CD4-positive, alpha-beta memory T cell (primary cell): Measurements from ENCODE around the gene STXBP1. TPM values are rescaled to one million over a fixed set of nuclear protein-coding genes. Genes with fewer than 3 reads are reported as not detected.

Experiments used
- CTCF ChIA-PET: fragments of 350-600 bp; sonication (Branson Sonifier 250); formaldehyde crosslinking; loops from one replicate; lab custom pipeline; 2021; ENCODE audit warnings: inconsistent platforms; ENCODE audit not compliant: partially characterized antibody; lab: Charles Lee
- POLR2A ChIA-PET: fragments of 350-600 bp; sonication (Branson Sonifier 250); formaldehyde crosslinking; loops from one replicate; lab custom pipeline; 2021; ENCODE audit not compliant: partially characterized antibody; lab: Charles Lee
- DNase-seq, 5 donors: peaks; one replicate each; pipeline versions ENCODE4 v3.0.0 to v3.0.0-alpha.2; 2020 to 2022; ENCODE audit warnings: mixed read lengths in 1 of 5
- H3K27ac ChIP-seq: one replicate; pipeline ENCODE4 v1.7.0; 2013; ENCODE audit warnings: low read depth, low read length
- H3K27me3 ChIP-seq: 2 replicates; pipeline ENCODE4 v1.7.0; 2013; ENCODE audit warnings: mild to moderate bottlenecking, low read length, moderate library complexity; ENCODE audit not compliant: insufficient read depth
- H3K36me3 ChIP-seq: 2 replicates; pipeline ENCODE4 v1.7.0; 2013; ENCODE audit warnings: mild to moderate bottlenecking, low read length, moderate library complexity; ENCODE audit not compliant: insufficient read depth
- H3K4me1 ChIP-seq: 2 replicates; pipeline ENCODE4 v1.7.0; 2013; ENCODE audit warnings: mild to moderate bottlenecking, low read length, moderate library complexity; ENCODE audit not compliant: insufficient read depth
- H3K4me3 ChIP-seq, 2 donors: one replicate each; pipeline ENCODE4 v1.7.0; 2013; ENCODE audit warnings: low read length in 2 of 2, mild to moderate bottlenecking in 1 of 2
- H3K9me3 ChIP-seq, 2 donors: one replicate each; pipeline ENCODE4 v1.7.0; 2013; ENCODE audit warnings: low read length in 2 of 2, control low read depth in 1 of 2; ENCODE audit not compliant: control insufficient read depth in 1 of 2
- H3K27ac Mint-ChIP-seq, 7 donors: one replicate each; pipeline ENCODE4 v1.8.0; 2020 to 2021; ENCODE audit warnings: mixed read lengths in 7 of 7, mild to moderate bottlenecking in 6 of 7, inconsistent platforms in 3 of 7, moderate library complexity in 3 of 7
- H3K27me3 Mint-ChIP-seq, 2 donors: one replicate each; pipeline ENCODE4 v1.8.0; 2020 to 2021; ENCODE audit warnings: mixed read lengths in 2 of 2
- H3K36me3 Mint-ChIP-seq, 2 donors: one replicate each; pipeline ENCODE4 v1.8.0; 2020 to 2021; ENCODE audit warnings: mixed read lengths in 2 of 2, inconsistent platforms in 1 of 2, mild to moderate bottlenecking in 1 of 2
- H3K4me1 Mint-ChIP-seq, 4 donors: one replicate each; pipeline ENCODE4 v1.8.0; 2020 to 2021; ENCODE audit warnings: mixed read lengths in 4 of 4, mild to moderate bottlenecking in 1 of 4
- H3K4me3 Mint-ChIP-seq, 8 donors: one replicate each; pipeline ENCODE4 v1.8.0; 2020 to 2021; ENCODE audit warnings: mixed read lengths in 8 of 8, mild to moderate bottlenecking in 7 of 8, moderate library complexity in 6 of 8, inconsistent platforms in 3 of 8
- H3K9me3 Mint-ChIP-seq, 8 donors: one replicate each; pipeline ENCODE4 v1.8.0; 2020 to 2021; ENCODE audit warnings: mixed read lengths in 8 of 8, mild to moderate bottlenecking in 5 of 8, inconsistent platforms in 3 of 8, moderate library complexity in 1 of 8
- intact Hi-C: fragments of 100-400 bp; cut with micrococcal nuclease; formaldehyde crosslinking; loops from one replicate; pipeline ENCODE4 v1.15.1; 2023
- polyA plus RNA-seq, 2 donors: library from polyadenylated mRNA; unstranded; fragments of 300-500 nt; fragmentation: Illumina TruSeq; gene quantifications; one replicate each; pipeline ENCODE4 v1.2.3, GENCODE V29; 2021
- total RNA-seq, 2 experiments: library from RNA; stranded (reverse); gene quantifications; one replicate each; pipeline ENCODE4 v1.2.3, GENCODE V29; 2021

The STXBP1 gene
- total and polyA plus RNA-seq, 4 experiments from 2014 or later: 4.8 to 20.9 (median 12.7) TPM

DNA sequence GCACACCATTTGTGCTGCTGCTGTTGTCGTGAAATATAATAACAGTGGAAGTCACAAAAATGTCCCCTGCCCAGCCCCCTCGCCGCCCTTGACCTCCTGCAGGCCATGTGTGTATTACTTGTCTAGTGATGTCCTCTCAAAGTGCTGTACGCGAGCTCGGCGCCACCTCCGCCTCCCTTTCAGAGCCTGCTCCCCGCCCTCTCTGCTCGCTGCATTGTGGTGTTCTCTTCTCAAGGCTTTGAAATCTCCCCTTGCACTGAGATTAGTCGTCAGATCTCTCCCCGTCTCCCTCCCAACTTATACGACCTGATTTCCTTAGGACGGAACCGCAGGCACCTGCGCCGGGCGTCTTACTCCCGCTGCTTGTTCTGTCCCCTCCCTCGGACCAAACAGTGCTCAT lies 80.0 kb downstream of the STXBP1 start:
- no peaks in the 10 kb centered on the region for H3K27me3 Mint-ChIP-seq
- Histone ChIP-seq H3K9me3 (no peaks in the 10 kb centered on the region), H3K4me1 (no peaks in the 10 kb centered on the region), H3K36me3 (no peaks in the 10 kb centered on the region), H3K27ac (no peak overlapping the region), H3K4me3 (no peak overlapping the region), H3K27me3 (no peaks in the 10 kb centered on the region)
- CTCF ChIA-PET: no interaction called here
- intact Hi-C loops: no loop called here
- POLR2A ChIA-PET: no interaction called here
- no peak for DNase-seq
- no peaks in the 10 kb centered on the region for H3K4me1 Mint-ChIP-seq
- peaks cover 7 to 14% of the 10 kb centered on the region in 2 donors for H3K36me3 Mint-ChIP-seq
- H3K27ac Mint-ChIP-seq: no peak overlapping the region
- H3K4me3 Mint-ChIP-seq: no peak overlapping the region
- H3K9me3 Mint-ChIP-seq: no peaks in the 10 kb centered on the region

DNA sequence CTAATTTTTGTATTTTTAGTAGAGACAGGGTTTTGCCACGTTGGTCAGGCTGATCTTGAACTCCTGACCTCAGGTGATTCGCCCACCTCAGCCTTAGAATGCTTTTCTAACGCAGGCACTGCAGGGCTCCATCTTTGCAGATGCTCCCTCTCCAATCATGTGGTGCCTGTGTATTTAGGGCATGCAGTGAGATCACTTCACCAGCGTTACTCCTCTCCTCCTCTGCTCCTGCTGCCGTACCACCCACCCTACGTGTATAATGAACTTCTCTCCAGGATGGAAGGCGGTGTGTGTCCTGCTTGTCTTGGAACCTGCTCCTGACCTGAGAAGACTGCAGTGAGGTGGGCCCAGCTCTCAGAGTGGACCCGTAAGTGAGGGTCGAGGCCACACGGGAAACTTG lies 81.1 kb downstream of the STXBP1 start:
- Histone ChIP-seq H3K27ac (no peak overlapping the region), H3K4me3 (no peak overlapping the region), H3K36me3 (no peaks in the 10 kb centered on the region), H3K9me3 (no peaks in the 10 kb centered on the region), H3K27me3 (no peaks in the 10 kb centered on the region), H3K4me1 (no peaks in the 10 kb centered on the region)
- no peaks in the 10 kb centered on the region for H3K4me1 Mint-ChIP-seq
- DNase-seq: no peak
- CTCF ChIA-PET: no interaction called here
- no peak overlapping the region for H3K4me3 Mint-ChIP-seq
- no peaks in the 10 kb centered on the region for H3K9me3 Mint-ChIP-seq
- POLR2A ChIA-PET: no interaction called here
- H3K27ac Mint-ChIP-seq: peak overlapping the region in 1 of 7 donors; percentile 12
- intact Hi-C loops: no loop called here
- H3K27me3 Mint-ChIP-seq: no peaks in the 10 kb centered on the region
- peaks cover 7 to 14% of the 10 kb centered on the region in 2 donors for H3K36me3 Mint-ChIP-seq

- Mint-ChIP-seq H3K27ac (no peak overlapping the region), H3K4me1 (no peaks in the 10 kb centered on the region), H3K36me3 (peaks cover 7 to 14% of the 10 kb centered on the region in 2 donors), H3K4me3 (no peak overlapping the region), H3K9me3 (no peaks in the 10 kb centered on the region), H3K27me3 (no peaks in the 10 kb centered on the region)
- Histone ChIP-seq H3K27ac (no peak overlapping the region), H3K4me1 (no peaks in the 10 kb centered on the region), H3K4me3 (no peak overlapping the region), H3K9me3 (no peaks in the 10 kb centered on the region), H3K27me3 (no peaks in the 10 kb centered on the region), H3K36me3 (no peaks in the 10 kb centered on the region)
- POLR2A ChIA-PET: no interaction called here
- CTCF ChIA-PET: no interaction called here
- intact Hi-C loops: no loop called here
- no peak for DNase-seq
Observed at GRCh38 chr9:127693697-127694096, 81.6 kb downstream of the STXBP1 start.

- ChIA-PET POLR2A (no interaction called here), CTCF (no interaction called here)
- H3K4me1 ChIP-seq: peaks cover 7% of the 10 kb centered on the region
- Mint-ChIP-seq H3K36me3 (peaks cover 5 to 14% of the 10 kb centered on the region in 2 donors), H3K27me3 (peaks cover 0 to 2% of the 10 kb centered on the region in 2 donors), H3K4me3 (no peak overlapping the region), H3K4me1 (peaks cover 4 to 13% (median 8%) of the 10 kb centered on the region in 4 donors), H3K27ac (no peak overlapping the region), H3K9me3 (no peaks in the 10 kb centered on the region)
- H3K27me3 ChIP-seq: no peaks in the 10 kb centered on the region
- no peaks in the 10 kb centered on the region for H3K9me3 ChIP-seq
- H3K36me3 ChIP-seq: no peaks in the 10 kb centered on the region
- no peak overlapping the region for H3K4me3 ChIP-seq
- intact Hi-C loops: no loop called here
- H3K27ac ChIP-seq: no peak overlapping the region
- DNase-seq: no peak
Observed at GRCh38 chr9:127694890-127695720, 83.0 kb downstream of the STXBP1 start.

GRCh38 chr9:127697575-127697974 lies 85.5 kb downstream of the STXBP1 start:
- intact Hi-C loops: no loop called here
- POLR2A ChIA-PET: no interaction called here

GRCh38 chr9:127698386-127698785 lies 86.3 kb downstream of the STXBP1 start:
- intact Hi-C loops: no loop called here
- POLR2A ChIA-PET: interaction anchor here (1.2 kb wide), 1 partner anchor 14 kb away, joined by 3 read pairs; no protein-coding TSS in a partner anchor
- H3K27ac Mint-ChIP-seq: peak overlapping the region in 2 of 7 donors; percentile 10 to 19
- H3K9me3 Mint-ChIP-seq: no peaks in the 10 kb centered on the region
- Histone ChIP-seq H3K27me3 (no peaks in the 10 kb centered on the region), H3K4me3 (no peak overlapping the region), H3K9me3 (no peaks in the 10 kb centered on the region), H3K4me1 (peaks cover 7% of the 10 kb centered on the region), H3K36me3 (no peaks in the 10 kb centered on the region), H3K27ac (no peak overlapping the region)
- peaks cover 0 to 8% of the 10 kb centered on the region in 2 donors for H3K36me3 Mint-ChIP-seq
- DNase-seq: no peak
- CTCF ChIA-PET: interaction anchor here (0.6 kb wide), 1 partner anchor 21 kb away, joined by 3 read pairs; no protein-coding TSS in a partner anchor
- H3K4me1 Mint-ChIP-seq: peaks cover 5 to 18% (median 10%) of the 10 kb centered on the region in 4 donors
- H3K27me3 Mint-ChIP-seq: peaks cover 0 to 2% of the 10 kb centered on the region in 2 donors
- H3K4me3 Mint-ChIP-seq: peak overlapping the region in 5 of 8 donors; percentile 17 to 52 (median 43)

More at GRCh38 chr9:127697575-127697974, 85.5 kb downstream of the STXBP1 start:
- Mint-ChIP-seq H3K27me3 (peaks cover 0 to 2% of the 10 kb centered on the region in 2 donors), H3K9me3 (no peaks in the 10 kb centered on the region), H3K4me1 (peaks cover 5 to 18% (median 10%) of the 10 kb centered on the region in 4 donors), H3K4me3 (peak overlapping the region in 2 of 8 donors; percentile 29 to 46), H3K36me3 (peaks cover 0 to 8% of the 10 kb centered on the region in 2 donors), H3K27ac (peak overlapping the region in 3 of 7 donors; percentile 7 to 19 (median 14))
- Histone ChIP-seq H3K9me3 (no peaks in the 10 kb centered on the region), H3K4me1 (peaks cover 7% of the 10 kb centered on the region), H3K27ac (no peak overlapping the region), H3K4me3 (no peak overlapping the region), H3K27me3 (no peaks in the 10 kb centered on the region), H3K36me3 (no peaks in the 10 kb centered on the region)
- DNase-seq: no peak
- CTCF ChIA-PET: no interaction called here

DNA sequence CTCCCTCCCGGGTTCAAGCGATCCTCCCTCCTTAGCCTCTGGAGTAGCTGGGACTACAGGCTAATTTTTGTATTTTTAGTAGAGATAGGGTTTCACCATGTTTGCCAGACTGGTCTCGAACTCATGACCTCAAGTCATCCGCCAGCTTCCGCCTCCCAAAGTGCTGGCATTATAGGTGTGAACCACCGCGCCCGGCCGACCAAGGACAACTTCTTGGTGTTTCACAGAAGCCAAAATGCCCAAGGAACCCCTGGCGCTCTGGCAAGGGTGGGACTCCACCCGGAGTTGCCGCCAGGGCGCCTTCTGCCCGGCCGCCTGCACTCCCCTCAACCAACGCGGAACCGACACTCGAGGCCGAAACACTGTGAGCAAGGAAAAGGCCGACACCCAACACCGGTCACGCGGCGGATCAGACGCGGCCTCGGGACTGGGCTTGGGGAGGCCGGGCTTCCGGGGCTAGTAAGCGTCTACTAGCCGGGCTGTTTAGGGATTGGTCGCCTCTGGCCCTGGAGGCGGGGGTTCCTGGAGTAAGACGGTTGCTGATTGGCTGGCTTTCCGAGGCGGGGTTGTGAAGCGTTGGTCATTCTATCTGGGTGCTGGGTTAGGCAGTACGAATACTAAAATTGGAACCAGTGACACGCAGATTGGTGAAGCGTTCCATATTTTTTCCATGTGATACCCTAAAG lies 87.1 kb downstream of the STXBP1 start:
- ChIA-PET POLR2A (interaction anchor here (1.2 kb wide), 1 partner anchor 13 kb away, joined by 3 read pairs; no protein-coding TSS in a partner anchor), CTCF (interaction anchor here (0.6 kb wide), 1 partner anchor 20 kb away, joined by 3 read pairs; no protein-coding TSS in a partner anchor)
- Histone ChIP-seq H3K27me3 (no peaks in the 10 kb centered on the region), H3K4me3 (peak overlapping the region; percentile 20 to 52), H3K36me3 (no peaks in the 10 kb centered on the region), H3K27ac (peak overlapping the region; percentile 10), H3K4me1 (peaks cover 7% of the 10 kb centered on the region), H3K9me3 (no peaks in the 10 kb centered on the region)
- intact Hi-C loops: loop anchor here (1.0 kb wide), 1 partner anchor 16 kb away; the partner anchor contains the start of gene PTRH1
- H3K9me3 Mint-ChIP-seq: no peaks in the 10 kb centered on the region
- H3K36me3 Mint-ChIP-seq: peaks cover 0 to 3% of the 10 kb centered on the region in 2 donors
- H3K4me3 Mint-ChIP-seq: peak overlapping the region; percentile 71 to 88 (median 81)
- peaks cover 0 to 2% of the 10 kb centered on the region in 2 donors for H3K27me3 Mint-ChIP-seq
- DNase-seq: peak; percentile 79 to 87 (median 81)
- peaks cover 5 to 18% (median 10%) of the 10 kb centered on the region in 4 donors for H3K4me1 Mint-ChIP-seq
- H3K27ac Mint-ChIP-seq: peak overlapping the region; percentile 39 to 91 (median 82)
